H1 (cell line): Measurements from ENCODE around the gene CYP2S1.

Experiments used
- ATF3 ChIP-seq: IDR thresholded peaks from 2 replicates; pipeline ENCODE4 v1.6.1; 2011; ENCODE audit warnings: low read depth, mild to moderate bottlenecking, low read length; ENCODE audit not compliant: insufficient read depth
- BRCA1 ChIP-seq: IDR thresholded peaks from 2 replicates; pipeline ENCODE4 v1.6.1; 2012; ENCODE audit warnings: low read depth, low read length, improper control_type of control experiment
- CBX8 ChIP-seq: fragments of 300-800, 300-1000 bp; sonication (generic); IDR thresholded peaks from 2 replicates; pipeline ENCODE4 v1.7.1; 2016; ENCODE audit warnings: low read depth, low read length, borderline replicate concordance
- CHD1 ChIP-seq: IDR thresholded peaks from 2 replicates; pipeline ENCODE4 v1.6.1; 2012; ENCODE audit warnings: low read depth, low read length, improper control_type of control experiment
- EP300 ChIP-seq, 2 experiments: IDR thresholded peaks; 1 replicate in 1 of 2; 2 replicates in 1 of 2; pipeline ENCODE4 v1.6.1; 2011 to 2012; ENCODE audit warnings: low read depth in 2 of 2, low read length in 2 of 2, mild to moderate bottlenecking in 2 of 2, borderline replicate concordance in 1 of 2, inconsistent platforms in 1 of 2, moderate library complexity in 1 of 2
- EZH2 ChIP-seq: fragments of 200-600 bp; sonication (generic); IDR thresholded peaks from 2 replicates; pipeline ENCODE4 v1.7.1; 2012; ENCODE audit warnings: low read depth, mild to moderate bottlenecking, moderate library complexity, low read length, inconsistent platforms; ENCODE audit not compliant: severe bottlenecking
- JUN ChIP-seq: IDR thresholded peaks from 2 replicates; pipeline ENCODE4 v1.6.1; 2011; ENCODE audit warnings: low read depth, mild to moderate bottlenecking, improper control_type of control experiment, low read length
- MAFK ChIP-seq: IDR thresholded peaks from 2 replicates; pipeline ENCODE4 v1.6.1; 2012; ENCODE audit warnings: low read depth, mild to moderate bottlenecking, improper control_type of control experiment, low read length
- POLR2A ChIP-seq, 2 experiments: IDR thresholded peaks; 1 replicate in 1 of 2; 2 replicates in 1 of 2; pipeline ENCODE4 v1.6.1; 2011; ENCODE audit warnings: low read depth in 2 of 2, low read length in 2 of 2, mild to moderate bottlenecking in 2 of 2; ENCODE audit errors: control extremely low read depth in 1 of 2
- POLR2AphosphoS5 ChIP-seq: IDR thresholded peaks from 2 replicates; pipeline ENCODE4 v1.6.1; 2011; ENCODE audit warnings: low read depth, low read length
- TEAD4 ChIP-seq: IDR thresholded peaks from 2 replicates; pipeline ENCODE4 v1.6.1; 2012; ENCODE audit warnings: low read depth, low read length, inconsistent platforms, mixed read lengths
- TF ChIP-seq, protein P1 (sequence below), 3 experiments: IDR thresholded peaks; 1 replicate in 2 of 3; 2 replicates in 1 of 3; pipeline versions ENCODE4 v1.5.1 to v1.6.1; 2011; ENCODE audit warnings: low read length in 3 of 3, mild to moderate bottlenecking in 3 of 3, inconsistent platforms in 2 of 3, low read depth in 1 of 3, moderate library complexity in 1 of 3; ENCODE audit not compliant: insufficient read depth in 1 of 3; ENCODE audit errors: control extremely low read depth in 1 of 3
- TF ChIP-seq, protein P2 (sequence below): IDR thresholded peaks from 2 replicates; pipeline ENCODE4 v1.6.1; 2012; ENCODE audit warnings: inconsistent platforms

GRCh38 chr19:41187884-41188279 is 5.1 kb upstream of the CYP2S1 start:
- TF ChIP-seq MAFK (no peak), BRCA1 (no peak), EZH2 (no peak), EP300 (IDR thresholded peaks at IDR 0.05; ENCODE audit: borderline replicate concordance in 1 of 2, low read depth in 2 of 2, low read length in 2 of 2) (no peak), TEAD4 (no peak), POLR2A (IDR thresholded peaks at IDR 0.05; ENCODE audit: control extremely low read depth in 1 of 2, low read depth in 2 of 2, low read length in 2 of 2) (no peak), ATF3 (no peak), CBX8 (no peak), CHD1 (no peak), POLR2AphosphoS5 (no peak), JUN (no peak)
- TF ChIP-seq, protein P1, sequence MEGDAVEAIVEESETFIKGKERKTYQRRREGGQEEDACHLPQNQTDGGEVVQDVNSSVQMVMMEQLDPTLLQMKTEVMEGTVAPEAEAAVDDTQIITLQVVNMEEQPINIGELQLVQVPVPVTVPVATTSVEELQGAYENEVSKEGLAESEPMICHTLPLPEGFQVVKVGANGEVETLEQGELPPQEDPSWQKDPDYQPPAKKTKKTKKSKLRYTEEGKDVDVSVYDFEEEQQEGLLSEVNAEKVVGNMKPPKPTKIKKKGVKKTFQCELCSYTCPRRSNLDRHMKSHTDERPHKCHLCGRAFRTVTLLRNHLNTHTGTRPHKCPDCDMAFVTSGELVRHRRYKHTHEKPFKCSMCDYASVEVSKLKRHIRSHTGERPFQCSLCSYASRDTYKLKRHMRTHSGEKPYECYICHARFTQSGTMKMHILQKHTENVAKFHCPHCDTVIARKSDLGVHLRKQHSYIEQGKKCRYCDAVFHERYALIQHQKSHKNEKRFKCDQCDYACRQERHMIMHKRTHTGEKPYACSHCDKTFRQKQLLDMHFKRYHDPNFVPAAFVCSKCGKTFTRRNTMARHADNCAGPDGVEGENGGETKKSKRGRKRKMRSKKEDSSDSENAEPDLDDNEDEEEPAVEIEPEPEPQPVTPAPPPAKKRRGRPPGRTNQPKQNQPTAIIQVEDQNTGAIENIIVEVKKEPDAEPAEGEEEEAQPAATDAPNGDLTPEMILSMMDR (IDR thresholded peaks at IDR 0.05; ENCODE audit: control extremely low read depth in 1 of 3, insufficient read depth in 1 of 3, low read depth in 1 of 3, low read length in 3 of 3), result no peak
- TF ChIP-seq, protein P2, sequence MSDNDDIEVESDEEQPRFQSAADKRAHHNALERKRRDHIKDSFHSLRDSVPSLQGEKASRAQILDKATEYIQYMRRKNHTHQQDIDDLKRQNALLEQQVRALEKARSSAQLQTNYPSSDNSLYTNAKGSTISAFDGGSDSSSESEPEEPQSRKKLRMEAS, result no peak
